Panc1 (cell line): ENCODE measurements around the gene MYEOV. TPM values are rescaled to one million over a fixed set of nuclear protein-coding genes. Genes with fewer than 3 reads are reported as not detected.

Source experiments
- ATAC-seq: fragments of 200-7000 bp; cut with Tn5 transposase; 2 replicates; pipeline ENCODE4 v1.9.1; 2020; ENCODE audit warnings: mild to moderate bottlenecking, moderate library complexity
- BruUV-seq: library from RNA; stranded (reverse); fragments of 400-500 nt; replicated peaks from 2 replicates; lab custom pipeline; 2021; lab: Mats Ljungman, UMichigan
- CTCF ChIA-PET: fragments of 300-600 bp; sonication (Branson Sonifier 250); formaldehyde crosslinking; loops from one replicate; lab custom pipeline; 2022; ENCODE audit warnings: antibody characterized with exemption; lab: Charles Lee
- POLR2A ChIA-PET: fragments of 300-600 bp; sonication (Branson Sonifier 250); formaldehyde crosslinking; loops from one replicate; lab custom pipeline; 2022; ENCODE audit warnings: antibody characterized with exemption; lab: Charles Lee
- DNase-seq: peaks from one replicate; pipeline ENCODE4 v3.0.0-alpha.2; 2010; ENCODE audit warnings: low read depth, low spot score
- H3K27ac ChIP-seq: 2 replicates; pipeline ENCODE4 v1.5.1; 2011; ENCODE audit warnings: mild to moderate bottlenecking, low read length, inconsistent platforms
- H3K27me3 ChIP-seq: fragments of 200-500 bp; sonication (Bioruptor generic); 2 replicates; pipeline ENCODE4 v1.6.0; 2014; ENCODE audit warnings: low read length, inconsistent platforms; ENCODE audit not compliant: control insufficient read depth, insufficient read depth
- H3K36me3 ChIP-seq: fragments of 200-500 bp; sonication (Bioruptor generic); 2 replicates; pipeline ENCODE4 v1.5.1; 2014; ENCODE audit warnings: inconsistent platforms, mild to moderate bottlenecking, low read length, moderate library complexity; ENCODE audit not compliant: control insufficient read depth, insufficient read depth
- H3K4me1 ChIP-seq: 2 replicates; pipeline ENCODE4 v1.5.1; 2011; ENCODE audit warnings: inconsistent platforms, mild to moderate bottlenecking, low read length, moderate library complexity; ENCODE audit not compliant: control insufficient read depth, insufficient read depth
- H3K4me3 ChIP-seq, 2 experiments: 2 replicates each; pipeline ENCODE4 v1.5.1; 2011 to 2012; ENCODE audit warnings: low read depth in 2 of 2, low read length in 2 of 2, mild to moderate bottlenecking in 2 of 2, inconsistent platforms in 1 of 2, moderate library complexity in 1 of 2
- H3K9me3 ChIP-seq: fragments of 200-500 bp; sonication (Bioruptor generic); 2 replicates; pipeline ENCODE4 v1.5.1; 2014; ENCODE audit warnings: low read depth, mild to moderate bottlenecking, inconsistent platforms, low read length, moderate library complexity; ENCODE audit not compliant: control insufficient read depth, insufficient read depth
- POLR2AphosphoS5 ChIP-seq: IDR thresholded peaks from 2 replicates; pipeline ENCODE4 v1.6.1; 2012; ENCODE audit warnings: mild to moderate bottlenecking, low read depth, low read length, moderate library complexity
- SIN3A ChIP-seq: IDR thresholded peaks from 2 replicates; pipeline ENCODE4 v1.6.1; 2012; ENCODE audit warnings: low read depth, mild to moderate bottlenecking, low read length, moderate library complexity, borderline replicate concordance; ENCODE audit not compliant: insufficient read depth
- TCF7L2 ChIP-seq: IDR thresholded peaks from 2 replicates; pipeline ENCODE4 v1.6.1; 2011; ENCODE audit warnings: mild to moderate bottlenecking, low read depth, low read length, inconsistent platforms
- in situ Hi-C: cut with HindIII; loops from 2 replicates; pipeline ENCODE4 v1.10.0; 2016; ENCODE audit warnings: low sequenced_read_pairs, low pct_unique_long_range_greater_than_20kb
- intact Hi-C: fragments of 100-400 bp; cut with micrococcal nuclease; formaldehyde crosslinking; loops from one replicate; pipeline ENCODE4 v1.10.0; 2022; ENCODE audit not compliant: unreplicated experiment
- total RNA-seq: library from RNA; stranded (reverse); gene quantifications from one replicate; pipeline ENCODE4 v1.2.1, GENCODE V29; 2021; ENCODE audit not compliant: unreplicated experiment
- TF ChIP-seq, protein P1 (sequence below), 2 experiments: IDR thresholded peaks; 2 replicates each; pipeline ENCODE4 v1.6.1; 2011 to 2012; ENCODE audit warnings: low read depth in 2 of 2, control low read depth in 1 of 2, low read length in 1 of 2, mild to moderate bottlenecking in 1 of 2, moderate library complexity in 1 of 2; ENCODE audit not compliant: insufficient read depth in 1 of 2
- TF ChIP-seq, protein P2 (sequence below): fragments of 450-650 bp; IDR thresholded peaks from 2 replicates; pipeline ENCODE4 v1.5.1; 2017; ENCODE audit warnings: mild to moderate bottlenecking

MYEOV gene
- total RNA-seq, 1 experiment from 2014 or later: 69.8 TPM

DNA sequence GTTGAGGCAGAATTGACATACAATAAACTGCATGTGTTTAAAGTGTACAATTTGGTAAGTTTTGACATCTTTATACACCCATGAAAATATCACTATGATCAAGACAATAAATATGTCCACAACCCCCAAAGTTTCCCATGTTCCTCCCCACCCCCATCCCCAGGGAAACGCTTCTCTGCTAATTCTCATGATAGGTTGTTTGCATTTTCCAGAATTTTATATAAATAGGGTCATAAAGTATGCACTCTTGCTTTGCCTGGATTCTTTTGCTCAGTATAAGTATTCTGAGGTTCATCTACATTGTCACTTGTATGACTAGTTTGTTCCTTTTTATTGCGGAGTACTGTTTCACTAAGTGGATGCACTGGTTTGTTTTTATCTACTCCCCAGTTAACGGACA, 35.6 kb downstream of the MYEOV start:
- intact Hi-C loops: no loop called here
- ChIA-PET POLR2A (no interaction called here), CTCF (no interaction called here)
- Histone ChIP-seq H3K9me3 (no peaks in the 10 kb centered on the region), H3K27me3 (no peaks in the 10 kb centered on the region), H3K4me1 (peaks cover 64% of the 10 kb centered on the region), H3K36me3 (no peaks in the 10 kb centered on the region), H3K4me3 (no peak overlapping the region; a peak in 2 of 4 replicates), H3K27ac (peak overlapping the region; percentile 92)
- TF ChIP-seq POLR2AphosphoS5 (no peak), SIN3A (no peak), TCF7L2 (no peak)
- TF ChIP-seq, protein P1, sequence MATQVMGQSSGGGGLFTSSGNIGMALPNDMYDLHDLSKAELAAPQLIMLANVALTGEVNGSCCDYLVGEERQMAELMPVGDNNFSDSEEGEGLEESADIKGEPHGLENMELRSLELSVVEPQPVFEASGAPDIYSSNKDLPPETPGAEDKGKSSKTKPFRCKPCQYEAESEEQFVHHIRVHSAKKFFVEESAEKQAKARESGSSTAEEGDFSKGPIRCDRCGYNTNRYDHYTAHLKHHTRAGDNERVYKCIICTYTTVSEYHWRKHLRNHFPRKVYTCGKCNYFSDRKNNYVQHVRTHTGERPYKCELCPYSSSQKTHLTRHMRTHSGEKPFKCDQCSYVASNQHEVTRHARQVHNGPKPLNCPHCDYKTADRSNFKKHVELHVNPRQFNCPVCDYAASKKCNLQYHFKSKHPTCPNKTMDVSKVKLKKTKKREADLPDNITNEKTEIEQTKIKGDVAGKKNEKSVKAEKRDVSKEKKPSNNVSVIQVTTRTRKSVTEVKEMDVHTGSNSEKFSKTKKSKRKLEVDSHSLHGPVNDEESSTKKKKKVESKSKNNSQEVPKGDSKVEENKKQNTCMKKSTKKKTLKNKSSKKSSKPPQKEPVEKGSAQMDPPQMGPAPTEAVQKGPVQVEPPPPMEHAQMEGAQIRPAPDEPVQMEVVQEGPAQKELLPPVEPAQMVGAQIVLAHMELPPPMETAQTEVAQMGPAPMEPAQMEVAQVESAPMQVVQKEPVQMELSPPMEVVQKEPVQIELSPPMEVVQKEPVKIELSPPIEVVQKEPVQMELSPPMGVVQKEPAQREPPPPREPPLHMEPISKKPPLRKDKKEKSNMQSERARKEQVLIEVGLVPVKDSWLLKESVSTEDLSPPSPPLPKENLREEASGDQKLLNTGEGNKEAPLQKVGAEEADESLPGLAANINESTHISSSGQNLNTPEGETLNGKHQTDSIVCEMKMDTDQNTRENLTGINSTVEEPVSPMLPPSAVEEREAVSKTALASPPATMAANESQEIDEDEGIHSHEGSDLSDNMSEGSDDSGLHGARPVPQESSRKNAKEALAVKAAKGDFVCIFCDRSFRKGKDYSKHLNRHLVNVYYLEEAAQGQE (IDR thresholded peaks at IDR 0.05; ENCODE audit: insufficient read depth in 1 of 2, low read depth in 2 of 2, low read length in 1 of 2): no peak
- TF ChIP-seq, protein P2, sequence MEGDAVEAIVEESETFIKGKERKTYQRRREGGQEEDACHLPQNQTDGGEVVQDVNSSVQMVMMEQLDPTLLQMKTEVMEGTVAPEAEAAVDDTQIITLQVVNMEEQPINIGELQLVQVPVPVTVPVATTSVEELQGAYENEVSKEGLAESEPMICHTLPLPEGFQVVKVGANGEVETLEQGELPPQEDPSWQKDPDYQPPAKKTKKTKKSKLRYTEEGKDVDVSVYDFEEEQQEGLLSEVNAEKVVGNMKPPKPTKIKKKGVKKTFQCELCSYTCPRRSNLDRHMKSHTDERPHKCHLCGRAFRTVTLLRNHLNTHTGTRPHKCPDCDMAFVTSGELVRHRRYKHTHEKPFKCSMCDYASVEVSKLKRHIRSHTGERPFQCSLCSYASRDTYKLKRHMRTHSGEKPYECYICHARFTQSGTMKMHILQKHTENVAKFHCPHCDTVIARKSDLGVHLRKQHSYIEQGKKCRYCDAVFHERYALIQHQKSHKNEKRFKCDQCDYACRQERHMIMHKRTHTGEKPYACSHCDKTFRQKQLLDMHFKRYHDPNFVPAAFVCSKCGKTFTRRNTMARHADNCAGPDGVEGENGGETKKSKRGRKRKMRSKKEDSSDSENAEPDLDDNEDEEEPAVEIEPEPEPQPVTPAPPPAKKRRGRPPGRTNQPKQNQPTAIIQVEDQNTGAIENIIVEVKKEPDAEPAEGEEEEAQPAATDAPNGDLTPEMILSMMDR: no peak
- no TSS peak for BruUV-seq
- in situ Hi-C loops: no loop called here
- ATAC-seq (peak; percentile 21; the same call in 1 of the 2 replicates), DNase-seq (no peak)

DNA sequence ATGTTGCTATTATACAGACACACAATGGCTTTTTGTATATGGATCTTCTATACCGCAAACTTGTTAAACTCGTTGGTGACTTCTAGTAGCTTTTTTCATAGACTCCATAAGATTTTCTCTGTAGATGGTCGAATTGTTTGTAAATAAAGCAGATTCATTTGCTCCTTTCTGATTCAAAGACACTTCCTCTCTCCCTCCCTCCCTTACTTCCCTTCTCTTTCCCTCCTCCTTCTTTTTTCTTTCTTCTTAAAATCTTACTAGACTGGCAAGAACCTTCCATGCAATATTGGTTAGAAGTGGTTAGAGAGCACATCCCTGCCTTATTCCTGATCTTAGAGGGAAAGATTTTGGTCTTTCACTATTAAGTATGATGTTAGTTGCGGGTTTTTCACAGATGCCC, 36.4 kb downstream of the MYEOV start:
- H3K9me3 ChIP-seq: no peaks in the 10 kb centered on the region
- in situ Hi-C loops (no loop called here), intact Hi-C loops (no loop called here)
- H3K4me1 ChIP-seq: peaks cover 71% of the 10 kb centered on the region
- ATAC-seq (no peak), DNase-seq (no peak)
- H3K27ac ChIP-seq: peak overlapping the region; percentile 92
- H3K36me3 ChIP-seq: no peaks in the 10 kb centered on the region
- no peak for TF ChIP-seq POLR2AphosphoS5
- CTCF ChIA-PET: no interaction called here
- H3K27me3 ChIP-seq: no peaks in the 10 kb centered on the region
- peak overlapping the region; percentile 14 to 15; a peak in 2 of 4 replicates for H3K4me3 ChIP-seq
- BruUV-seq: no TSS peak
- POLR2A ChIA-PET: no interaction called here

DNA sequence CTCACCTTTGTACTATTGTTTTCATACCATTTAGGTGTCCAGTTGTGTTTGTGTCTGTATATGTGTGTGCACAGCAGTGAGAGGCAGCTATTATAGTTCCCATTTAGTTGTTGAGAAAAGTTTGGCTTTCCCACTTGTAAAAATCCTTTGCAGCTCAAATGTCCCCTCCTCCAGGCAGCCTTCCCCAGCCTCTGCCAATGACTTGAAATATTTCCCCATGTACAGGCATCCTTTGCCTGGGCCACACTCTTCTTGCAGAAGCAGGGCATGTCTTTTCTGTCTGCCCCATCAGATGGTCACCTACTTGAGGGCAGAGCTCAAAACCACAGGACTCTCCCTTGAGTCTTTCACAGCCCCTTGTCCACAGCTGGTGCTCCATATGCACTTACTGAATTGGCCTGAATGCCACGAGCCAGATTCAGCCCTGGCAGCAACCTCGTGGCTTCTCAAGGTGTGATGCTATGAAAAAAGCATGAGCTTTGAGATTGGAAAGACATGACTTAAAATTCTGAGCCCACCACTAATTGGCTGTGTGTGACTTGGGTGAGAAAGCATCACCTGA, 39.3 kb downstream of the MYEOV start:
- Histone ChIP-seq H3K4me1 (peaks cover 65% of the 10 kb centered on the region), H3K27me3 (no peaks in the 10 kb centered on the region), H3K4me3 (no peak overlapping the region), H3K27ac (peak overlapping the region; percentile 40), H3K9me3 (no peaks in the 10 kb centered on the region), H3K36me3 (no peaks in the 10 kb centered on the region)
- TF ChIP-seq, protein P1 (IDR thresholded peaks at IDR 0.05; ENCODE audit: insufficient read depth in 1 of 2, low read depth in 2 of 2, low read length in 1 of 2): no peak
- TF ChIP-seq POLR2AphosphoS5 (no peak), TCF7L2 (no peak), SIN3A (no peak)
- TF ChIP-seq, protein P2: no peak
- intact Hi-C loops (no loop called here), in situ Hi-C loops (no loop called here)
- ChIA-PET POLR2A (interaction anchor here (1.7 kb wide), 1 partner anchor 36 kb away, joined by 4 read pairs; no protein-coding TSS in a partner anchor), CTCF (no interaction called here)
- ATAC-seq (no peak), DNase-seq (no peak)
- no TSS peak for BruUV-seq
